Activated CD8-positive, alpha-beta memory T cell treated with anti-CD3 and anti-CD28 coated beads for 24 hours (primary cell): ENCODE data around the gene CCDC190.
"Not testable (repeated sequence)": the region's sequence is repeated elsewhere in the genome, so short reads cannot be mapped to it uniquely, and the experiment has no call there.

Experiments used
- DNase-seq: peaks from one replicate; pipeline ENCODE4 v3.0.0-alpha.2; 2020

CCDC190 gene

GRCh38 chr1:162823771-162824525, 37.0 kb downstream of the CCDC190 start:
- no peak for DNase-seq

GRCh38 chr1:162823231-162823630, 37.7 kb downstream of the CCDC190 start:
- no peak for DNase-seq

- DNase-seq = no peak
Measured at GRCh38 chr1:162822391-162823200, 38.4 kb downstream of the CCDC190 start.

GRCh38 chr1:162818666-162819065, 42.3 kb downstream of the CCDC190 start:
- not testable (repeated sequence) for DNase-seq

- DNase-seq = not testable (repeated sequence)
Measured at GRCh38 chr1:162818136-162818535, 42.8 kb downstream of the CCDC190 start.

GRCh38 chr1:162812357-162812756, 48.6 kb downstream of the CCDC190 start:
- DNase-seq = not testable (repeated sequence)

GRCh38 chr1:162807503-162807902, 53.5 kb downstream of the CCDC190 start:
- not testable (repeated sequence) for DNase-seq
